ENCODE data around the gene ZBTB32.

The ZBTB32 gene

DNA sequence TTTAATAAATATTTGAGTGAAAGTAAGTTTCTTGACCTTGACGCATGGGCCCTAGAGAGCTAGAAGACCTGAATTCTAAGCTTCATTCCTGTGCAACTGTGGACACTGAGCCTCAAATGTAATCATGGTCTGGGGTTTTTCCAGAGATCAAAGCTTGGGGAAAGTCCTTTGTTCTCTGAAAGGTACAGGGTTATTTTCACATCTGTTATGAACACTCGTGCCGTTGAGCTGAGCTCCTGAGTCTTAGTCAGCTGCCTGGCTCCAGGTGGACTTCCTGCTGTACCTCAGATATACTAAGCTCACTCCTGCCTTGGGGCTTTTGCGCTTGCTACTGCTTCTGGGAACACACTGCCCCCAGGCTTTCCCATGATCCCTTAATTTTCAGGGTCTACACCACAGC lies 7.5 kb upstream of the ZBTB32 start:
- no peak for DNase-seq

DNA sequence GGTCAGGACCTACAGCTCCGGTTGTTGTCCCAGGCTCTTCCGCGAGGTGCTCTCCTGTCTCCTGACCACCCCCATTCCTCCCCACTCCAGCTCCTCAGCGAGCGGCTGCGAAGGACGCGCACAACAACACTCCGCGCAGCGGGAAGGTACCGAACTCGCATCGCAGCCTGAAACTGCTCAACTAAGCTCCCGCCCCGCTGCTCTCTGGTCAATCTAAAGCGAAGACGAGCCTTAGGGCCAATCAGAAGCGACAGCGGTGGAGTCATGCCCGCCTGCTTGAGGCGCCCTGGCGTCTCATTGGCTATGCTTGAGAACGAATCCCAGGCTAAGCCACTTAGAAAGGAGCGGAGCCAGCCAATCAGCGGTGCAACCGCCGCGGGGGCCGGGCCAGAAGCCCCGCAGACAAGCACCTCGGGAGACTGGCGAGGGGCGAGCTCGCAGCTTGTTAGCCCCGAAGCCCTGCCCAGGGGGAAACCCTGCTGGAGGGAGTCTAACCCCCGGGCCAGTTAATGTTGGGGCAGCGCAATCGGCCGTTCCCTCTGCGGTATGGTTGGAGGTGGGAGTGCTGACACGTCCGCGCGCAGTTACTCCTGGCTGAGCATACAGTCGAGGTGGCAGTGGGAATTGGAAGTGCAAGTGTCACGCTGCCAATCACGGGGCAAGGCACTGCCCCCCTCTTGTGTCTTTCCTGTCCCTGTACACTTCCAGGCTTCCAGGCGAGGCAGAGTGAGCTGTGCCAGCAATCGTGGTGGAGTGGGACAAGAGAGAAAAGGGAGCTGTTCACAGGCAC lies 1.9 kb upstream of the ZBTB32 start:
- DNase-seq = peak; percentile 98 to 99

DNA sequence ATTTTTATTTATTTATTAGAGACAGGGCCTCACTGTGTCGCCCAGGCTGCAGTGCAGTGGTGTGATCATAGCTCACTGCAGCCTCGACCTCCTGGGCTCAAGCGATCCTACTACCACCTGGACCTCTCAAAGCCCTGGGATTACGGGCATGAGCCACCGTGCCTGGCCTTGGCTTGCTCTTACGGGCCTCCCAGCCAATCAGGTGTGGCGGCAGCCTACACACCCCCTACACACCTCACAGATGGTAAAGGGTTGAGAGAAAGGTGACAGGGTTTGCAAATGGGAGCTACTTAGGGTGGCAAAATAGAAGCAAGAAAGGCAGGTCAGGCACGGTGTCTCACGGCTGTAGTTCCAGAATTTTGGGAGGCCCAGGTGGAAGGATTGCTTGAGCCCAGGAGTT lies 1.0 kb upstream of the ZBTB32 start:
- no peak for DNase-seq

DNA sequence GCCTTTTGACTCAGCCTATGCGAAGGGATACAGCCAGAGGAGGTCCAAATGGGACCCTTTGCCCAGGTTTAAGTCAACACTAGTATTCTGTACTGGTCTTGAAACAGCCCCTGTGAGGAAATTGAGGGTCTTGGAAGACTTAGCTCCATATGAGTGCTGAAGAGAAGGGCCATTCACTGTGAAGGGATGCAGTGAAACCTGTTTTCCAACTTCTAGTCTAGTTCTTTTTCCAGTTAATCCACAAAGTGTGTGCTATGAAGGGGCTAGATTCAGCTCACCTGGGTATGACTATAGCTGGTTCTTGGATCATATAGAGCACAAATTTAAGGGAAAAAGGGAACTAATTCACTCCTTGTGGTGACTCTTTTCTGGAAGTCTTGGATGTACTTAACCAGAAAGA lies 4.0 kb downstream of the ZBTB32 start:
- DNase-seq = no peak

DNA sequence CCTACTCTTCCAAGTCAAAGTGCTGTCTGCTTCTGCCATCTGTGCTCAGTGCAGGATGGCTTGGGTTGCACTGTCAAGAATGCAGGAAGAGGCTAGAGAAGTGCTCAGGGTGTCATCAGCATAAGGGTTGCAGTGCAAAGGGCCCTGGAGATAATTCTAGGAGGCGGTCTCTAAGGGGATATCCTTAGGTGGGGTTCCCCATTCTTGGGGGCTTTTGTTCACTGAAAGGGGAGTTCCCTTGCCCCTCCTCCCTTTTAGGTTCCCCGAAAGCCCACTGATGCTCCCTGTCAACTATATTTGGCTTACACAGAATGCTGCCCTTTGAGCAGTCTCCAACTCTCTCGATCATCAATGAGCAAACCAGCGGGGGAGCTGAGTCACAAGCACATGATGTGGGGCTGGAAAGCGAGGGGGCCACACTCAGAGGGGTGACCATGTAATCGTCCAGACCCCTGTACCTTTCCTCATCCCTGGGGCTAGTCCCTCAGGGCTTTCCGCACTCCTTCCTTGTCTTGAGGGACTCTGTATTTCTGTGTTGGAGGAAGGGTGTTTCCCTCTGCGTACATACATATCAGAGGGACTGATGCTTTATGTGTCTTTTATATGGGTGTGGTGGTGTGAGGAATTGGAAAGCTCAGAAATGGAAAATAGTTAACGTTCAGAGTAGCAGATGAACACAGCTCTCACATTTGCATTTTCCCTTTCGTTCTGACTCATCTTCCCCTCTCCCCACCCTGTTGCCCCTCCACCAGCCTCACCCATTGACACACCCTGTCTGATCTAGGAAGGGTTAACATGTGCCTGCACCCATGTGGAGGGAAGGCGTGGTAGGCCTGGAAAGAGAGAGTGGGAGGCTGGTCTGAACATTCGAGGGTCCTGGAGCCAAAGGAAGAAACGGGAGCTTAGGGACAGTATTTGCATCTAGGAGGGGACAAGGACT lies 6.7 kb downstream of the ZBTB32 start:
- no peak for DNase-seq

DNA sequence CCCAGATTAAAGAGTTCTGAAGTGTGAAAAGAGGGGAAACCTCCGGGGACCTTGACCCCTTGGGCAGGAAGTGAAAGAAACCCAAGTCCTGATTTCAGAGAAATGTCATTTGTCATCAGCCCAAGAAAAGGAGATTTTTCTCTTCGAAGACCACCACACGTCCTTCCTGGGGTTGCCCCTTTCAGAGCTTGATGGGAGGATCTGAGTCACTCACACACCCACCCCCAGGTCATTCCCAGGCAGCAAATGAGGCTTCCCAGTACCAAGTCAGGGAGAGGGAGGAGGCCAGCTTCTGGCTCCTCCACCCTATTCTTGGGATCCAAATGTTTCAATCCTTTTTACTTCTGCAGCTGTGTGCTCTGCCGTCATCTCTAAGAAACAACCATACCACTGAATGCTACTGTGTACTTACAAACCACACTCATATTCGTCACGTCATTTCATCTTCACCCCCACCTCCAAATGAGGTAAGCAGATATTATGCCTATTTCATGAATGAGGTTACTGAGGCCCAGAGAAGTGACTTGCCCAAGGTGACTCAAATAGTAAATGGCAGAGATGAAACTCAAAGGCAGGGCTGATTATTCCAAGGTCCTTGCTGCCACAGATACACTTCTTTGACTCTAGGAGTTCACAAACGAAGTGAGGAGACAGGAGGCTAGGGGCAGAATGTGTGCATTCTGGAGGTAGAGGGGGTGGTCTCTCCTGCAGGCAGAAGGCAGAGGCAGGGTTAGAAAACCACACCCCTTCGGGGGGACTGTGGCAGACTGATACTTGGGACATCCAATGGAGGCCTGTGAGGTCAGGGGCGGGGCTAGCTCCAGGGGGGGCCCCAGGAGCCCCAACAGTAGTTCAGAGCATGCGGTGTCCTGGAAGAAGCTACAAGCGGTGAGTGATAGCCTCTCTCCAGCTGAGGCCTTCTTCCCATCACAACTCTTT lies 8.5 kb downstream of the ZBTB32 start:
- DNase-seq = no peak

DNA sequence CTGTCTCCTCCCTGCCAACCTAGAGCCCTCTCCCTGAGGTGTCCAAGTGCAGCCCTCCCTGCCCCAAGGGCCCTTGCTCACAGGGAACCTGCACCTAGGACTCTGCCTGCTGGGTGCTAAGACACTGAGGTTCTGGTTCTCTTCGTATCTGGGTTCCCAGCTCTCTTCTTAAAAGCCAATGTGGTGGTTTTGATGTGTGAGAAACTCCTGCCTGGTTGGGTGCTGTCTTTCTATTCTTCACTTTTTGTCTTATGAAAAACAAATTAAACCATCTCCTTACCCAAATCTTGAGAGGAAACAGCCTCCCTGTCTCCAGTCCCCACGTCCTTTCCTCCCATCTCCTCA lies 9.1 kb downstream of the ZBTB32 start:
- DNase-seq = no peak

DNA sequence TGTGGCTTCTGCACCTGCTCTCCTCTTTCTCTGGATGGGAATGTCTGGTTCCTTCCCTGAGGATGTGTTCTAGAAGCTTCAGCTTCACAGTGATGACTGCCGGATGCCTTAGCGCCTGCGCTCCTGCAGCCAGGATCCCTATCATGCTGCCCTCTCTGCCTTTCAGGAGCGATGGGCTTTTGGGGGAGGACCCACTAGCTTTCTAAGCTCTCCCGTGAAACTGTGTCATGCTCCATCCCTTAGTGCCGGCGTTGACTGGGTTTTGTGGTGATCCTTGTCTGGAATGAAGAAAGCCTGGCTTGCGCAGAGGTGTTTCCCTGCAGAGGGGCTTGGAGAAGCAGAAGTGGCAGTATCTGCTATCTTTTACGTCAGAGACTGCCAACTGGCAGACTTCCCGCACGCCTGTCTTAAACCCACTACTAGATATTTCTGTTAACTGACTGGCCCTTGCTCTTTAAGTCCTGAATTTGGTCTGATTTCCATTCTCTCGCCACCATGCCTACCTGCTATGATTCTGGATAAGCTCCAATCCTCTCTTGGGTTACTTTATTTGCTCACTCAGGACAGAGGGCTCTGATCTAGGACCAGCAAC lies 9.6 kb downstream of the ZBTB32 start:
- DNase-seq = no peak

DNA sequence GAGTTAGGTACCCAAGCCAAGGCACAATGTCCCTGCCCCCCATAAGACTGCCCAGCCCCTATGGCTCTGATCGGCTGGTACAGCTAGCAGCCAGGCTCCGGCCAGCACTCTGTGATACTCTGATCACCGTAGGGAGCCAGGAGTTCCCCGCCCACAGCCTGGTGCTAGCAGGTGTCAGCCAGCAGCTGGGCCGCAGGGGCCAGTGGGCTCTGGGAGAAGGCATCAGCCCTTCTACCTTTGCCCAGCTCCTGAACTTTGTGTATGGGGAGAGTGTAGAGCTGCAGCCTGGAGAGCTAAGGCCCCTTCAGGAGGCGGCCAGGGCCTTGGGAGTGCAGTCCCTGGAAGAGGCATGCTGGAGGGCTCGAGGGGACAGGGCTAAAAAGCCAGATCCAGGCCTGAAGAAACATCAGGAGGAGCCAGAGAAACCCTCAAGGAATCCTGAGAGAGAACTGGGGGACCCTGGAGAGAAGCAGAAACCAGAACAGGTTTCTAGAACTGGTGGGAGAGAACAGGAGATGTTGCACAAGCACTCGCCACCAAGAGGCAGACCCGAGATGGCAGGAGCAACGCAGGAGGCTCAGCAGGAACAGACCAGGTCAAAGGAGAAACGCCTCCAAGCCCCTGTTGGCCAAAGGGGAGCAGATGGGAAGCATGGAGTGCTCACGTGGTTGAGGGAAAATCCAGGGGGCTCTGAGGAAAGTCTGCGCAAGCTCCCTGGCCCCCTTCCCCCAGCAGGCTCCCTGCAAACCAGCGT lies 10.4 kb downstream of the ZBTB32 start:
- DNase-seq = no peak

DNA sequence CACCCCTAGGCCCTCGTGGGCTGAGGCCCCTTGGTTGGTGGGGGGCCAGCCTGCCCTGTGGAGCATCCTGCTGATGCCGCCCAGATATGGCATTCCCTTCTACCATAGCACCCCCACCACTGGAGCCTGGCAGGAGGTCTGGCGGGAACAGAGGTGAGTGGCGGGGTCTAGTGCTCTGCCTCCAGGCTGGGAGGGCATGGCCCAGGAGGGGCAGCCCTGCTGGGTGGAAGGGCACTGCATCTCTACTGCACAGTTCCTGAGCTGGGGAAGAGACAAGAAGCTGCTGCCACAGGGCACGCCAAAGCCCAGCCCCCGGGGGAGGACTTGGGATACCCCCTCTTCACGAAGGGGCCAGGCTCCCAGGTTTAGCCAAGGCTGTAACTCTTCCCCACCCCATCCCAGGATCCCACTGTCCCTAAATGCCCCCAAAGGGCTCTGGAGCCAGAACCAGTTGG lies 11.0 kb downstream of the ZBTB32 start:
- no peak for DNase-seq

DNA sequence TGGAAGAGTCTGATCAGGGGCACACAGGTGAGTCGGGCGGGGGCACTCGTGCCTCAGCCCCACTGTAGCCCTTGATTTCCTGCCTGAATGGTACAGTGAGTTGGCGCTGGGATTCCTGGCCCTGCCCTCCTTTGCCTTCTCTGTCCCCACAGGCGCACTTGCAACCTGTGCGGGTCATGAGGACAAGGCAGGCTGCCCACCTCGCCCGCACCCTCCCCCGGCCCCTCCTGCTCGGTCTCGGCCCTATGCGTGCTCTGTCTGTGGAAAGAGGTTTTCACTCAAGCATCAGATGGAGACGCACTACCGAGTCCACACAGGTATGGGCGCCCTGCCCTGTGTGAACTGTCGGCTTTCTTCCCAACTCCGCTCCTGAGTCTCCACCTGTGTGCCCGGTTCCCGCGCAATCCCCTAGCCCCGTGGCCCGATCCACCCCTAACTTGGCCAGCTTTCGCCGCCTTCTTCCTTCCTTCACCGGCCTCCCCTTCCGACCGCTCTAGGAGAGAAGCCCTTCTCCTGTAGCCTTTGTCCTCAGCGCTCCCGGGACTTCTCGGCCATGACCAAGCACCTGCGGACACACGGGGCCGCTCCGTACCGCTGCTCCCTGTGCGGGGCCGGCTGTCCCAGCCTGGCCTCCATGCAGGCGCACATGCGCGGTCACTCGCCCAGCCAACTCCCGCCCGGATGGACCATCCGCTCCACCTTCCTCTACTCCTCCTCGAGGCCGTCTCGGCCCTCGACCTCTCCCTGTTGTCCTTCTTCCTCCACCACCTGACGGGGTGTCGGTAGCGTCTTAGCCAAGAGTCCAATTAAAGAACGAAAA lies 11.8 kb downstream of the ZBTB32 start:
- no peak for DNase-seq

DNA sequence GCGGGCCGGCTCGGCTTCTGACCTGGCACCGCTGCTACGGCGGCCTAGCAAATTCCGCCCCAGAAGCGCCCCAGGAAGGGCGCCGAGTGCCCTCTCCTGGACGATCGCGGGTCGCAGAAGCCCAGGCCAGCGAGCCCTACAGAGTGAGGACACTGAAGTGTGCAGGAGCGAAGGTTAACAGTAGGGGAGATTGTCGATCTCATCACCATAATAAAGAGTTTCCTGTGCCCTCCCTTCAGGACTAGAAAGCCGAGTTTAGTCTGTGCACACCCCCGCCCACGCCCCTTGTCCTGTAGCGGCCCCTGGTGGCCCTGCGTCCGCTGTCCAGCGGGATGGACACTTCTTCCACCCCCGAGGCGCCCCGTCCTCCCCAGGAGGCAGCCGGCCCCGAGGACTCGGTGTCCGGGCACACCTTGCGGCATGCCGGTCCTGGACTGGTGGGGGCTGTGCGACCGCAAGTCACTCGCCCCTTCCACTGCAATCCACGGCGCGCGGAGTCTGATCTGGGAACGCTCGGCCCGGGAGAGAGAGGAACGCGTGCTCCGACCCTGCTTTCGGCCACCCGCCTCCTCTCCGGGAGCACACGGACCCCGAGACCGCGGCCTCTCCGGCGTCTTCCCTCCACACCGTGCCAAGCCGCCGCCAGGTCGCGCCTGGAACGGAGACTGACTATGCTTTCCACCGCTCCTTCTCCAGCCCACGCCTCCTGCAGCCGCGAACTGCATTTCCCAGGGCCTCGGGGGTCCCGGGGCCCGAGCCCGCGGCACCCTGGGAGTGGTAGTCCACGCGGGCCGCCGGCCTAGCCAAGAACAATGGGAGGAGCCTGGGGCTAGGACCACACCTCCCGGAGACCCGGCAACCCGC lies 12.7 kb downstream of the ZBTB32 start:
- peak; percentile 83 to 87 for DNase-seq

DNA sequence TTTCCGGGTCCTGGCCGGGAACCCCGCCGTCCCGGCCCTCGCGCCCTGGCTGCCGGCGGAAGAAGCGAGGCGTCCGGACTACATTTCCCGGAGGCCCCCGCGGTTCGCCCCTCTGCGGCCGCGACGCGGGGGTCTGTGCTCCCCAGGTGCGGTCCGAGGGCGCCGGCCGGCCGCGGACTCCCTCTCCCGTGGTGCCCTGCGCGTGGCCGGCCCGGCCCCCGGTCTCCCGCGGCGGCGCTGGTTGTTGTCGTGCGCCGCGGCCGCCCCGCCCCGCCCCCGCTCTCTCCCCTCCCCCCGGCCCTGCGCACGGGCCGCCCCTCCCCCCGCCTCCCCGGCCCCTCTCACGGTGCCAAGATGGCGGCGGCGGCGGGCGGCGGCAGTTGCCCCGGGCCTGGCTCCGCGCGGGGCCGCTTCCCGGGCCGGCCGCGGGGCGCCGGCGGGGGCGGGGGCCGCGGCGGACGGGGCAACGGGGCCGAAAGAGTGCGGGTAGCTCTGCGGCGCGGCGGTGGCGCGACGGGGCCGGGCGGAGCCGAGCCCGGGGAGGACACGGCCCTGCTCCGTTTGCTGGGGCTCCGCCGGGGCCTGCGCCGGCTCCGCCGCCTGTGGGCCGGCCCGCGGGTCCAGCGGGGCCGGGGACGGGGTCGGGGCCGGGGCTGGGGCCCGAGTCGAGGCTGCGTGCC lies 13.4 kb downstream of the ZBTB32 start, which contains the start of gene KMT2B:
TSS of gene KMT2B (plus strand) at position 339 of the 680 bp plus-strand sequence. CDS start at position 355, 16 bp downstream.
- peak; percentile 96 to 98 for DNase-seq

DNA sequence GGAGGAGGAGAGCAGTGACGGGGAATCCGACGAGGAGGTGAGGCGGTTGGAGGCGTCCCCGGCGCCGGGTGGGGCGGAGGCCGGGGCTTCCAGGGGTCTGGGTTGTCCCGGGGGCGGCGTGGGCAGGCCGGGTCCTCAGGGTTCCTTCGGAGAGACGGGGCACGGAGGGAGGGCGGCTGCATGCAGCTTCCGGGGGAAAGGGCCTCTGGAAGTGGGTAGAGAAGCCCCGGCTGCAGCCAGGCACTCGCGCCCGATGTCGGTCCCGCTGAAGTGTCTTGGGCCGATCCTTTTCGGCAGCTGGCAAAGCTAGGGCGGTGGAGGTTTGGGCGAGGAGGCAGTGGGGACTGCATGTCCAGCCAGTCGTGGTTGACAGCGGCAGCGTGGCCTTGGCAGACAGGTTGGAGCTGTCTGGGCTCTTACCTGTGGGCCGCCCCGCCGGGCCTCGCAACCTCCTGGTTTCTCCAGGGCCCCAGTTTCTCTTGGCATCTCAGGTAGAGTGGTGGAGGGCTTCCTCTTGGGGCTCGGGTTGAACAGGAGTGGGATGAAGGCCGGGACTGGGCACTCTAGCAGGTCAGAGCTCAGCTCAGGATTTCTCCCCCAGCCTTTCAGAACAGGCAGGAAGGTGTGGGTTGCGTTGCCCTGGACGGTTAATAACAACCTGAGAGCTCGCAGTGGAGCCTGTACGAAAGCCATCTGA lies 14.1 kb downstream of the ZBTB32 start:
- DNase-seq = no peak

DNA sequence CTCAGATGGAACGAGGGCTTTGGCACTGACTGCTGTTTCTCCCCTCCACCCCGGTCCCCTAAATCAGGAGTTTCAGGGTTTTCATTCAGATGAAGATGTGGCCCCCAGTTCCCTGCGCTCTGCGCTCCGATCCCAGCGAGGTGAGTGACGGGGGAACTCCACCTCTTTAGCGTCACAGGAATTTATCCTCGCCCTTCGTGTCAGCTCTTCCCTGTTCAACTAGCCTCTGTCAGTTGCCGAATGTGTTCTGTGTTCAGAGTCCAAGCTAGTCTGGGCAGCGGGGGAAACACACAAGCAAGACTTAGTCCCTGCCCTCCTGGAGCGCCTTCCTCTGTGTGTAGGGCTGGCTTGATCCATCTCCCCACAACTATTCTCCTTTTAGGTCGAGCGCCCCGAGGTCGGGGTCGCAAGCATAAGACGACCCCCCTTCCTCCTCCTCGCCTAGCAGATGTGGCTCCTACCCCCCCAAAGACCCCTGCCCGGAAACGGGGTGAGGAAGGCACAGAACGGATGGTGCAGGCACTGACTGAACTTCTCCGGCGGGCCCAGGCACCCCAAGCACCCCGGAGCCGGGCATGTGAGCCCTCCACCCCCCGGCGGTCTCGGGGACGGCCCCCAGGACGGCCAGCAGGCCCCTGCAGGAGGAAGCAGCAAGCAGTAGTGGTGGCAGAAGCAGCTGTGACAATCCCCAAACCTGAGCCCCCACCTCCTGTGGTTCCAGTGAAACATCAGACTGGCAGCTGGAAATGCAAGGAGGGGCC lies 15.2 kb downstream of the ZBTB32 start:
- DNase-seq = no peak

DNA sequence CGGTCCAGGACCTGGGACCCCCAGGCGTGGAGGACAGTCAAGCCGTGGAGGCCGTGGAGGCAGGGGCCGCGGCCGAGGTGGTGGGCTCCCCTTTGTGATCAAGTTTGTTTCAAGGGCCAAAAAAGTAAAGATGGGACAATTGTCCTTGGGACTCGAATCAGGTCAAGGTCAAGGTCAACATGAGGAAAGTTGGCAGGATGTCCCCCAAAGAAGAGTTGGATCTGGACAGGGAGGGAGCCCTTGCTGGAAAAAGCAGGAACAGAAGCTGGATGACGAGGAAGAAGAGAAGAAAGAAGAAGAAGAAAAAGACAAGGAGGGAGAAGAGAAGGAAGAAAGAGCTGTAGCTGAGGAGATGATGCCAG lies 15.8 kb downstream of the ZBTB32 start:
- DNase-seq = no peak

DNA sequence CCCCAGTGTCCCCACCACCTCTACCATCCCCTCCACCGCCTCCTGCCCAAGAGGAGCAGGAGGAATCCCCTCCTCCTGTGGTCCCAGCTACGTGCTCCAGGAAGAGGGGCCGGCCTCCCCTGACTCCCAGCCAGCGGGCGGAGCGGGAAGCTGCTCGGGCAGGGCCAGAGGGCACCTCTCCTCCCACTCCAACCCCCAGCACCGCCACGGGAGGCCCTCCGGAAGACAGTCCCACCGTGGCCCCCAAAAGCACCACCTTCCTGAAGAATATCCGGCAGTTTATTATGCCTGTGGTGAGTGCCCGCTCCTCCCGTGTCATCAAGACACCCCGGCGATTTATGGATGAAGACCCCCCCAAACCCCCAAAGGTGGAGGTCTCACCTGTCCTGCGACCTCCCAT lies 16.3 kb downstream of the ZBTB32 start:
- no peak for DNase-seq

DNA sequence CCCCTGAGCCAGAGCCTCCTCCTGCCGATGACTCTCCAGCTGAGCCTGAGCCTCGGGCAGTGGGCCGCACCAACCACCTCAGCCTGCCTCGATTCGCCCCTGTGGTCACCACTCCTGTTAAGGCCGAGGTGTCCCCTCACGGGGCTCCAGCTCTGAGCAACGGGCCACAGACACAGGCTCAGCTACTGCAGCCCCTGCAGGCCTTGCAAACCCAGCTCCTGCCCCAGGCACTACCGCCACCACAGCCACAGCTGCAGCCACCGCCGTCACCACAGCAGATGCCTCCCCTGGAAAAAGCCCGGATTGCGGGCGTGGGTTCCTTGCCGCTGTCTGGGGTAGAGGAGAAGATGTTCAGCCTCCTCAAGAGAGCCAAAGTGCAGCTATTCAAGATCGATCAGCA lies 17.0 kb downstream of the ZBTB32 start:
- DNase-seq = no peak

Measured in NCI-H1930 (cell line).